ENCODE data around the gene CXCL10.
"Not testable (repeated sequence)": the region's sequence is repeated elsewhere in the genome, so short reads cannot be mapped to it uniquely, and the experiment has no call there.

CXCL10 gene

GRCh38 chr4:76023389-76023788 is at the start of gene CXCL10:
CXCL10 (minus strand) TSS chr4:76023497; CDS start chr4:76023431, 66 bp downstream.
- Mint-ChIP-seq H3K27ac (no peak within 1 kb of the TSS), H3K4me1 (ENCODE audit: low read depth) (peaks cover 38% of the 10 kb centered on the region), H3K9me3 (no peaks in the 10 kb centered on the region), H3K27me3 (ENCODE audit: low read depth) (no peaks in the 10 kb centered on the region), H3K4me3 (peak within 1 kb of the TSS; percentile 10), H3K36me3 (ENCODE audit: low read depth) (peaks cover 2% of the 10 kb centered on the region)

- Mint-ChIP-seq H3K9me3 (no peaks in the 10 kb centered on the region), H3K4me3 (no peak overlapping the region), H3K4me1 (ENCODE audit: low read depth) (no peaks in the 10 kb centered on the region), H3K27me3 (ENCODE audit: low read depth) (no peaks in the 10 kb centered on the region), H3K36me3 (ENCODE audit: low read depth) (no peaks in the 10 kb centered on the region), H3K27ac (no peak overlapping the region)
Measured at GRCh38 chr4:76072760-76073159, 49.5 kb upstream of the CXCL10 start.

- no peak overlapping the region for H3K4me3 Mint-ChIP-seq
- H3K27ac Mint-ChIP-seq, result no peak overlapping the region
- no peaks in the 10 kb centered on the region for H3K9me3 Mint-ChIP-seq
- H3K36me3 Mint-ChIP-seq (ENCODE audit: low read depth), result no peaks in the 10 kb centered on the region
- peaks cover 2% of the 10 kb centered on the region for H3K4me1 Mint-ChIP-seq (ENCODE audit: low read depth)
- H3K27me3 Mint-ChIP-seq (ENCODE audit: low read depth), result no peaks in the 10 kb centered on the region
Measured at GRCh38 chr4:76067652-76068286, 44.5 kb upstream of the CXCL10 start.

GRCh38 chr4:76066546-76066945 is 43.2 kb upstream of the CXCL10 start:
- Mint-ChIP-seq H3K9me3 (no peaks in the 10 kb centered on the region), H3K27me3 (ENCODE audit: low read depth) (no peaks in the 10 kb centered on the region), H3K36me3 (ENCODE audit: low read depth) (no peaks in the 10 kb centered on the region), H3K4me3 (no peak overlapping the region), H3K4me1 (ENCODE audit: low read depth) (peaks cover 7% of the 10 kb centered on the region), H3K27ac (no peak overlapping the region)

- peaks cover 38% of the 10 kb centered on the region for H3K4me1 Mint-ChIP-seq (ENCODE audit: low read depth)
- no peaks in the 10 kb centered on the region for H3K36me3 Mint-ChIP-seq (ENCODE audit: low read depth)
- no peak overlapping the region for H3K4me3 Mint-ChIP-seq
- H3K27ac Mint-ChIP-seq, result no peak overlapping the region
- H3K9me3 Mint-ChIP-seq, result no peaks in the 10 kb centered on the region
- no peaks in the 10 kb centered on the region for H3K27me3 Mint-ChIP-seq (ENCODE audit: low read depth)
Measured at GRCh38 chr4:76061982-76062381, 38.7 kb upstream of the CXCL10 start.

- Mint-ChIP-seq H3K36me3 (ENCODE audit: low read depth) (no peaks in the 10 kb centered on the region), H3K27ac (no peak overlapping the region), H3K4me3 (no peak overlapping the region), H3K4me1 (ENCODE audit: low read depth) (peaks cover 39% of the 10 kb centered on the region), H3K27me3 (ENCODE audit: low read depth) (no peaks in the 10 kb centered on the region), H3K9me3 (no peaks in the 10 kb centered on the region)
Measured at GRCh38 chr4:76061421-76061820, 38.1 kb upstream of the CXCL10 start.

- Mint-ChIP-seq H3K4me3 (no peak overlapping the region), H3K9me3 (no peaks in the 10 kb centered on the region), H3K4me1 (ENCODE audit: low read depth) (peaks cover 46% of the 10 kb centered on the region), H3K36me3 (ENCODE audit: low read depth) (no peaks in the 10 kb centered on the region), H3K27ac (no peak overlapping the region), H3K27me3 (ENCODE audit: low read depth) (no peaks in the 10 kb centered on the region)
Measured at GRCh38 chr4:76060506-76060905, 37.2 kb upstream of the CXCL10 start.

GRCh38 chr4:76059750-76060149 is 36.5 kb upstream of the CXCL10 start:
- Mint-ChIP-seq H3K4me1 (ENCODE audit: low read depth) (peaks cover 53% of the 10 kb centered on the region), H3K36me3 (ENCODE audit: low read depth) (no peaks in the 10 kb centered on the region), H3K9me3 (no peaks in the 10 kb centered on the region), H3K27ac (peak overlapping the region; percentile 21), H3K4me3 (no peak overlapping the region), H3K27me3 (ENCODE audit: low read depth) (no peaks in the 10 kb centered on the region)

GRCh38 chr4:76058888-76059426 is 35.7 kb upstream of the CXCL10 start:
- Mint-ChIP-seq H3K4me1 (ENCODE audit: low read depth) (peaks cover 53% of the 10 kb centered on the region), H3K4me3 (peak overlapping the region; percentile 35), H3K36me3 (ENCODE audit: low read depth) (no peaks in the 10 kb centered on the region), H3K27me3 (ENCODE audit: low read depth) (no peaks in the 10 kb centered on the region), H3K9me3 (no peaks in the 10 kb centered on the region), H3K27ac (peak overlapping the region; percentile 64)

- Mint-ChIP-seq H3K9me3 (no peaks in the 10 kb centered on the region), H3K36me3 (ENCODE audit: low read depth) (no peaks in the 10 kb centered on the region), H3K4me3 (peak overlapping the region; percentile 35), H3K4me1 (ENCODE audit: low read depth) (peaks cover 57% of the 10 kb centered on the region), H3K27me3 (ENCODE audit: low read depth) (no peaks in the 10 kb centered on the region), H3K27ac (peak overlapping the region; percentile 64)
Measured at GRCh38 chr4:76058302-76058701, 35.0 kb upstream of the CXCL10 start.

GRCh38 chr4:76055421-76055820 is 32.1 kb upstream of the CXCL10 start:
- H3K4me3 Mint-ChIP-seq, result peak overlapping the region; percentile 25
- peaks cover 45% of the 10 kb centered on the region for H3K4me1 Mint-ChIP-seq (ENCODE audit: low read depth)
- no peaks in the 10 kb centered on the region for H3K9me3 Mint-ChIP-seq
- peak overlapping the region; percentile 39 for H3K27ac Mint-ChIP-seq
- H3K27me3 Mint-ChIP-seq (ENCODE audit: low read depth), result no peaks in the 10 kb centered on the region
- no peaks in the 10 kb centered on the region for H3K36me3 Mint-ChIP-seq (ENCODE audit: low read depth)

GRCh38 chr4:76055016-76055415 is 31.7 kb upstream of the CXCL10 start:
- Mint-ChIP-seq H3K4me1 (ENCODE audit: low read depth) (peaks cover 42% of the 10 kb centered on the region), H3K27ac (peak overlapping the region; percentile 39), H3K27me3 (ENCODE audit: low read depth) (no peaks in the 10 kb centered on the region), H3K4me3 (peak overlapping the region; percentile 25), H3K36me3 (ENCODE audit: low read depth) (no peaks in the 10 kb centered on the region), H3K9me3 (no peaks in the 10 kb centered on the region)

GRCh38 chr4:76053730-76054129 is 30.4 kb upstream of the CXCL10 start:
- Mint-ChIP-seq H3K36me3 (ENCODE audit: low read depth) (no peaks in the 10 kb centered on the region), H3K27me3 (ENCODE audit: low read depth) (no peaks in the 10 kb centered on the region), H3K4me1 (ENCODE audit: low read depth) (peaks cover 32% of the 10 kb centered on the region), H3K9me3 (no peaks in the 10 kb centered on the region), H3K27ac (no peak overlapping the region), H3K4me3 (no peak overlapping the region)

GRCh38 chr4:76050560-76051050 is 27.3 kb upstream of the CXCL10 start:
- not testable (repeated sequence) for H3K27ac Mint-ChIP-seq; H3K36me3 Mint-ChIP-seq (ENCODE audit: low read depth); H3K4me3 Mint-ChIP-seq; H3K9me3 Mint-ChIP-seq; H3K27me3 Mint-ChIP-seq (ENCODE audit: low read depth)
- peaks cover 13% of the 10 kb centered on the region for H3K4me1 Mint-ChIP-seq (ENCODE audit: low read depth)

- not testable (repeated sequence) for H3K36me3 Mint-ChIP-seq (ENCODE audit: low read depth); H3K27me3 Mint-ChIP-seq (ENCODE audit: low read depth); H3K27ac Mint-ChIP-seq; H3K4me3 Mint-ChIP-seq; H3K4me1 Mint-ChIP-seq (ENCODE audit: low read depth); H3K9me3 Mint-ChIP-seq
Measured at GRCh38 chr4:76049860-76050416, 26.6 kb upstream of the CXCL10 start.
